Activated gamma-delta T cell (primary cell): Measurements from ENCODE around the gene ARFGEF2.
"Not testable (repeated sequence)": the region's sequence is repeated elsewhere in the genome, so short reads cannot be mapped to it uniquely, and the experiment has no call there.

ENCODE experiments used
- DNase-seq: peaks from one replicate; lab custom pipeline; 2025; lab: John Stamatoyannopoulos, UW

The ARFGEF2 gene

DNA sequence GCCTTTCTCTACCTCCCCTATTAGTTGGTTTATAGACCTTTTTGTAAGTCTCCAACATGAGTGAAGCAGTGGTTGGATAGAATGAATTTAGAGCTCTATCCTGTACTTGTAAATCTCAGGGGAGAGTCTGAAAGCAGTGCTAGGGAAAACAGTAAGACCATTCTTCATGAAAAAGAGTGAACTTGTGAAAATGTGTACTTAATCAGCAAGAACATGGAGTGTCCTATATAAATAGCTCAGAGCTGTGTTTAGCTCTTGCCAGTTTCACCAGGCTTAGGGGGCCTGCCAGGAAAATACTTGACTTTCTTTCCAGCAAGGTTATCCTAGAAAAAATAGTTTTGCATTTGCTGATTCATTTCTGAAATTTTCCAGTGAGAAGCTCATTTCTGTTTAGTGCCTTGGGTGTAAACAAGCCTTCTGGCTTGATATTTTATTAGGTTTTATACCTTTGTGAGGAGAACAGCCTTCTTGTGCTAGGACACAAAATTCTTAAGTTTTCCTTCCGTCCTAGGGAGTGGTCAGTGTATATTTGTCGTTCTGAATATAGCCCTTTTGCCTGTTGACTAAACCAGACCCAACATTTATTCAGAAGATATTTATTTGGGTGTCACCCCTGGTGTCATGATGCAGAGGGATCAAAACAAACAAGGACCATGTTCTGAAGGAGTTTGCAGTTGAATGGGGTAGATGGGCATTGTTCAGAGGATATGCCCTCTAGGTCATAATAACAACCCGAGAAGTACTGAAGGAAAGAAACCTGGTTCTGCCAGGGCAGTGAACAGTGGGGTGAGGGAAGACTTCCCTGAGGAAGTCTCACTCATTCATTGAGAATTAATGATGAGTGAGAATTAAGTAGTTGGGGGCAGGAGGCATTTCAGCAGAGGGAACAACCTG is 7.6 kb downstream of the ARFGEF2 start:
- DNase-seq, result no peak

DNA sequence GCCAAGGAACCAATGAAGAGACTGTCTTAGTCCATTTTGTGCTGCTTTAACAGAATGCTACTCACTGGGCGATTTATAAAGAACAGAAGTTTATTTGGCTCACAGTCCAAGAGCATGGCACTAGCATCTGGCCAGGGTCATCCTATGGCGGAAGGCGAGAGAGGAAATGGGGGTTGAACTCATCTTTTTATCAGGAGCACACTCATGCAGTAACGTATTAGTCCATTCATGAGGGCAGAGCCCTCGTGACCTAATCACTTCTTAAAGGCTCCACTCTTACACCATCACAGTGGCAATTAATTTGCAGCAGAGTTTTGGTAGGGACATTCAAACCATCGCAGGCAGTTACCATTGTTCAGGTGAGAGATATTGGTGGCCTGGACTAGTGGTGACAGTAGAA is 8.5 kb downstream of the ARFGEF2 start:
- DNase-seq, result no peak

DNA sequence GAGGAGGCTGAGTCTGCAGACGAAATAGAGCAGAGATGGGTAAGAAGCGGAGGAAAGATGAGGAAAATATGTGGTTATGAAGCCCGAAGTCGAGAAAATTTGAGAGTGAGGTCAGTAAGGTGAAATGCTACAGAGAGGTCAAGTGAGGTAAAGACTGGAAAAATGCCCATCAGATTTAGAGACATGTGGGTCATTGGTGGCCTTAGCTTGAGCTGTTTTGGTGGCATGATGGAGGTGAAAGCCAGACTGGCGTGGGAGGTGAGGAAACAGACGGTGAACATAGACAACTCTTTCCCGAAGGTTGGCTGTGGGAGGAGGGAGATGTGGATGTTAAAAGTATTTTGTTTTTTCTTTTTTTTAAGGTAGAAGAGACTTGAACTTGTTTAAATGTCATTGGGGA is 9.4 kb downstream of the ARFGEF2 start:
- no peak for DNase-seq

DNA sequence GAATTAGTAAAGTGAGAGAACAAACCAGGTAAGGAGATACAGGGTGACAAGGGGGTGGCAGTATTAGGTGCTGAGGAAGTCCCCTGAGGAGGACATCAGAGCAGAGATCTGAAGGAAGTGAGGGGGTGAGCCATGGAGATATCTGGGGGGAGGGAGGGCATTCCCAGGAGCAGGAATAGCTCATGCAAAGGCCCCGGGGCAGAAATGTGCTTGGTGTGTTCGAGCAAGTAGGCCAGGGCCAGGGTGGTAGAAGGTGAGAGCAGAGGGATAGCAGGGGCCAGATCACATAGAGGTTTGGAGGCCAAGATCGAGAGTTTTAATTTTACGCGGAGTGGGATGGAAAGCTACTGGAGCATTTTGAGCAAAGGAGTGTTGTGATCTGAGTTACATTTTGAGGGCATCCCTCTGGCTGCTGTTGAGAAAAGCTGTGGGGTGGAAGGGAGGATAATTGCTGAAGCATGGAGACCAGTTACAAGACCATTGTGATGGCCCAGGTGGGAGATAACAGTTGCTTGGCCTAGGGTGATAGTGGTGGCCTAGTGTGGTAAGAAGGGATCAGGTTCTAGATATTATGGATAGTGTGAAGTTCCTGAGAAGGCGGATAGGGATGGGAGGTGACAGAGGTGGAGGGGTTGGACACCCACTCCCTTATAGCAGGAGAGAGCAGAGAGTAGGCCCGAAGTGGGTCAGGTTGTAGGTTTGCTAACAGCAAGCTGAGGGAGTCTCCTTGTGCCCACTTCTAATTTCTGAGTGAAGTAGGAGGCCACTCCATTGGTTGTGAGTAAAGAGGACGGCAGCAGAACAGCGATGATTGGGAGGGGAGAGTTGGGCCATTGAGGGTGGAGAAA is 10.2 kb downstream of the ARFGEF2 start:
- no peak for DNase-seq

DNA sequence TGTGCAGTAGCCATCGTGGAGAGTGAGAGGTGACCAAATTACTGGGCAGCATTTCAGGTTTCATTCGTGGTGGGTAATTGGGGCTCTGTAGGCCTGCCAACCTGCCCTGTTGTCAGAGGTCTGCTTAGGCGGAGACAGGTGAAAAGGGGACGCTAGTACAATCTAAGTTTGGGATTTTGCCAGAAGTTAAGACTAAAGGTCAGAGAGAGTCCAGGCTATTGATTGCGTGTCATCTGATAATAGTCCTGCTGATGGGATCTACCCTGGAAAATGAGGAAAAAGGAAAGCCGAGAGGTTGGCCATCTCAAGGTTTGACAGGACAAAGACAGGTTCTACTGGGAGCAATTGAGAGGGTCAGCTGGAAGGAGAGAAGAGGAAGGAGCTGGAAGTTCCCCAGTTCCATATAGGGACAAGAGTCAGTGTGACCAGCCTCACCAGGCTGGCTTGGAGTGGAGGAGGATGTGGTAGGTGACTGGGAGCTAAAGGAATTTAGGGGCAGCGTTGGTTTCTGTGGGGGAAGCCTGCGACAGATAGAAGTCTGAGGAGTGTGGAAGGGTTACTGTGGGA is 10.9 kb downstream of the ARFGEF2 start:
- DNase-seq, result no peak

DNA sequence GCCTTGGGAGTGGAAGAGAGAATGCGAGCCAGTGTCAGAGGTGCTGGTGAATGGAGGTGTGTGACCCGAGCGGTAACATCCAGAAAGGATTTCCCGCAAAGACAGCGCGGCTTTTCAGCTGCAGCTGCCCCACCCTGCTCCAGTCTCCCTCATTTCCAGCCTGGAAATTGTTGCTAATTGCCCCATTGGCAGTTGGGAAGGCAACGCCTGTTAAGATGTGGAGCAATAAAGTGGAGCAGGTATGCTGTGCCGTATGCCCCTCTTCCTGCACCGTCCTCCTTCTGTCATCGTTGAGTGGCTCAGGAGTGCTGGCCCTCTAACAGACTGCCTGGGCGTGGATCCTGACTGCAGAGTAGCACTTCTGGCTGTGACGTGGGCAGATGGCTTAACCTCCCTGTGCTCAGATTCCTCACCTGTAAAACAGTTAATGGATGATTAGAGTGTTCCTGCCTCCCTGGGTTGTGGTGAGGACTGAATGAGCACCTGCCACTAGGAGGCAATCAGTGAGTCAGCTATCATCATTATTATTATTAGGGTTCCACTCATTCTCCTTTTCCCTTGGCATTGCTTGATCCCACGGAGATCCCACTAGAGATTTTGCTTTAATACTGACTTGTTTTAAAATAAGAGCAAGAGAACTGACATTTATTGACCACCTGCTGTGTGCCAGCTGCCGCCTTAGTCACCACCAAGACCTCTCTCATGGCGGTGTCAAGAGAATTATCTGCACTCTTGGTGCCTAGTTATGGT is 11.7 kb downstream of the ARFGEF2 start:
- DNase-seq, result no peak

DNA sequence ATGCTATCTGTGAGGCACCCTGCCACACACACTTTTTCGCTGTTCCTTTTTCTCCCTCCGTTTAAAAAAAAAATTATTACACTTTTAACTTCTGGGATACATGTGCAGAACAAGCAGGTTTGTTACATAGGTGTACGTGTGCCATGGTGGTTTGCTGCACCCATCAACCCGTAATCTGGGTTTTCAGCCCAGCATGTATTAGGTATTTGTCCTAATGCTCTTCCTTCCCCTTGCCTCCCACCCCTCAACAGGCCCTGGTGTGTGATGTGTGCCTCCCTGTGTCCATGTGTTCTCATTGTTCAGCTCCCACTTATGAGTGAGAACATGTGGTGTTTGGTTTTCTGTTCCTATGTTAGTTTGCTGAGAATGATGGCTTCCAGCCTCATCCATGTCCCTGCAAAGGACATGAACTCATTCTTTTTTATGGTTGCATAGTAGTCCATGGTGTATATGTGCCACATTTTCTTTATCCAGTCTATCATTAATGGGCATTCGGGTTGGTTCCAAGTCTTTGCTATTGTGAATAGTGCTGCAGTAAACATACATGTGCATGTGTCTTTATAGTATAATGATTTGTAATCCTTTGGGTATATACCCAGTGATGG is 12.9 kb downstream of the ARFGEF2 start:
- DNase-seq, result not testable (repeated sequence)

DNA sequence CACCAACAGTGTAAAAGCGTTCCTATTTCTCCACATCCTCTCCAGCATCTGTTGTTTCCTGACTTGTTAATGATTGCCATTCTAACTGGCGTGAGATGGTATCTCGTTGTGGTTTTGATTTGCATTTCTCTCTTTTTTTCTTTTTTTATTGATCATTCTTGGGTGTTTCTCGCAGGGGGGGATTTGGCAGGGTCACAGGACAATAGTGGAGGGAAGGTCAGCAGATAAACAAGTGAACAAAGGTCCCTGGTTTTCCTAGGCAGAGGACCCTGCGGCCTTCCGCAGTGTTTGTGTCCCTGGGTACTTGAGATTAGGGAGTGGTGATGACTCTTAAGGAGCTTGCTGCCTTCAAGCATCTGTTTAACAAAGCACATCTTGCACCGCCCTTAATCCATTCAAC is 13.5 kb downstream of the ARFGEF2 start:
- not testable (repeated sequence) for DNase-seq

DNA sequence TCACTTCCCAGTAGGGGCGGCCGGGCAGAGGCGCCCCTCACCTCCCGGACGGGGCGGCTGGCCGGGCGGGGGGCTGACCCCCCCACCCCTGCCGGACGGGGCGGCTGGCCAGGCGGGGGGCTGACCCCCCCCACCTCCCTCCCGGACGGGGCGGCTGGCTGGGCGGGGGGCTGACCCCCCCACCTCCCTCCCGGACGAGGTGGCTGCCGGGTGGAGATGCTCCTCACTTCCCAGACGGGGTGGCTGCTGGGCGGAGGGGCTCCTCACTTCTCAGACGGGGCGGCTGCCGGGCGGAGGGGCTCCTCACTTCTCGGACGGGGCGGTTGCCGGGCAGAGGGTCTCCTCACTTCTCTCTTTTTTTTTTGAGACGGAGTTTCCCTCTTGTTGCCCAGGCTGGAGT is 14.7 kb downstream of the ARFGEF2 start:
- not testable (repeated sequence) for DNase-seq

DNA sequence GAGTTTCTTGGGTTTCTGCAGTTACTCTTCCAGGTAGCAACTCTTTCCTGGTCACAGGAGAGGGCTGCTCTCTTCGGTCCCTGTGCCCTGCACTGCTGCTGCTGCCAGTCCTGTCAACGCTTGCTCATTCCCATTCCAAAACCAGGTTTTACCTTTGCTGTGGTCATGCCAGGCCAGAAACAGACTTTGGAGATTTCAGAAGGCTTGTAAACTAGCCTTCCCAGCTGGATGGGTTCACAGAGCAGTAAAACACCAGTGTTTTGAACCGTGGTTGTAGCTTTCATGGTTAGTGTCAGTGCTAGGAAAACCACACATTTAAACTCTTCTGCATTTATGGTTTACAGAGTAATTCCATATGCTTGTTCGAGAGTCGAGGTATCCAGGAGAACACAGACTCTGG is 16.2 kb downstream of the ARFGEF2 start:
- no peak for DNase-seq

DNA sequence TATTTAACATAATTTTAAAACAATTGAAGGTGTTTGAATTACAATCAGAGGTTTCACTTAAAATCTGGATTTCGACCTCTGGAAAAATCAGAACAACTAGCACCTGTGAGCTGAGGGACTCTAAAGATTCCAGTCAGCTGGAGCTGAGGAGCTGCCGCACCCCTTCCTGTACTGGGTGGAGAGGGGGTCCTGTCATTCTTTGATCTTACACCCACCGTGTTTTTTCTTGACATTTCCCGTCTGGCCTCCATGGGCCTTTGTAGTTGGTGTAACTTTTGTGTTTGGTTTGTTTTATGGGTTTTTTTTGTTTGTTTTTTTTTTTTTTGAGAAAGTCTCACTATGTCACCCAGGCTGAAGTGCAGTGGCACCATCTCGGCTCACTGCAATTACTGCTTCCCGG is 17.2 kb downstream of the ARFGEF2 start:
- no peak for DNase-seq

DNA sequence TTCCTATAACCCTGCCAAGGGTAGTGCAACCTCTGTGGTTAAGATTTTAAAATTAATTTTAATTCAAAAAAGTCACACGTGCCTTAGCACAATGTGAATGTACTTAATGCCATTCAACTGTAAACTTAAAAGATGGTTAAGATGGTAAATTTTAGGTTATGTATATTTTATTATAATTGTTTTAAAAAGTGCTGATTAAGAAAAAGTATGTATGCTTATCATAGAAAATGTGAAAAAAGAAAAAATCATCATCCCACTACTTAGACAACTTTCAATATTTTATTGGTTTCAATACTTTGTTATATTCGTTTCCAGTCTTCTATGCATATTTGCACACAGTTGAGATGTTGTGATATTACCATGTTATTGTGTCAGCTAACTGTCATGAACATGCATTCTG is 18.7 kb downstream of the ARFGEF2 start:
- DNase-seq, result no peak

DNA sequence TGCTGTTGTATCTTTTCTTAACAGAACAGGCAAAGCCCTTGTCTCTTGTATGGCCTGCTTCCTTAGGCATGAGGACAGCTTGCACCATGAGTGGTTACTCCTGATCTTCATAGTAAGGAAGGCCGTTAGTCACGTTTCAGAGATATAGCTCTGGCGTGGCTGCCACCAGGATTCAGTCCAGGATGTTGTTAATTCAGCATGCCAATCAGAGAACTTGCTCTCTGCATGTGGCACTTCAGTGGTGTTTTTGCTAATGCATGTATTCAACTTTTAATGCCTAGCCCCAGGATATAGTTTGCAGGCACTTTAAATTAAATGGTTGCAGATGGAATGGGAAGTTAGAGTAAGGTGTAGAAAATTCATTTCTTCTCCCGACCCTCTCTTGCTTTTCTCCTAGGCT is 20.0 kb downstream of the ARFGEF2 start:
- DNase-seq, result no peak

DNA sequence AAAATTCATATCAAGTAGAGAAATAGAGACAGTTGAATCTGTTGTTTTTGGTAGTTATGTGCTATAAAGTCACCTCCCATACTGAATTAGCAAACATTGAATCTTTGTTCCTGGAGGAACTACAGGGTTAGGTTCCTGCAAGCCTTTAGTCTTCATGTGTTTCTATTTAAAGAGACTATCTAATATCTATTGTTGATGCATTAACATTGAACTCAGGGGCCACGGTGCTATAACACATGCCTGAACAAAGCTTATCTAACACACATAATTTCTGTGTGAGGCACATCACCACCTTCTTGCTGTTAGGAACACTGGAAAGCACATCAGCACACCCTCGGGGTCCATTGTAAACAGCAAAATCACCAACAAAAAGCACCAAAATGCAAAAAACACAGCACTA is 21.2 kb downstream of the ARFGEF2 start:
- DNase-seq, result no peak

DNA sequence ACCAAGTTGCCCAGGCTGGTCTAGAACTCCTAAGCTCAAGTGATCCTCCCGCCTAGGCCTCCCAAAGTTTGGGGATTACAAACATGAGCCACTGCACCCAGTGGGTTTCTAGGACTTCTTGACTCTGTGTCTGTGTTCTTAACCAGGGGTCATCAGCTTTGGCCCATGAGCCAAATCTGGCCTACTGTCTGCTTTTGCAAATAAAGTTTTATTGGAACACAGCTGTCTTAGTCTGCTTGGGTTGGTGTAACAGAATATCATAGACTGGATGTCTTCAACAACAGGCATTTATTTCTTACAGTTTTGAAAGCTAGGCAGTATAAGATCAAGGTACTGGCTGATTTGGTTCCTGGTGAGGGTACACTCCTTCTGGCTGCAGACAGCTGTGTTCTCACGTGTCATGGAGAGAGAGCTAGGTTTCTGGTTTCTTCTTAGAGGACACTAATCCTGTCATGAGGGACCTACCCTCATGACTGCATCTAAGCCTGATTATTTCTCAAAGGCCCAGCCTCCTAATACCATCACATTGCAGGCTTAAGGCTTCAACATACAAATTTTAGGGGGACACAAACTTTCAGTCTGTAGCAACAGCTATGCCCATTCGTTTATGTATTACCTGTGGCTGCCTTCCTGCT is 23.3 kb downstream of the ARFGEF2 start:
- DNase-seq, result no peak

DNA sequence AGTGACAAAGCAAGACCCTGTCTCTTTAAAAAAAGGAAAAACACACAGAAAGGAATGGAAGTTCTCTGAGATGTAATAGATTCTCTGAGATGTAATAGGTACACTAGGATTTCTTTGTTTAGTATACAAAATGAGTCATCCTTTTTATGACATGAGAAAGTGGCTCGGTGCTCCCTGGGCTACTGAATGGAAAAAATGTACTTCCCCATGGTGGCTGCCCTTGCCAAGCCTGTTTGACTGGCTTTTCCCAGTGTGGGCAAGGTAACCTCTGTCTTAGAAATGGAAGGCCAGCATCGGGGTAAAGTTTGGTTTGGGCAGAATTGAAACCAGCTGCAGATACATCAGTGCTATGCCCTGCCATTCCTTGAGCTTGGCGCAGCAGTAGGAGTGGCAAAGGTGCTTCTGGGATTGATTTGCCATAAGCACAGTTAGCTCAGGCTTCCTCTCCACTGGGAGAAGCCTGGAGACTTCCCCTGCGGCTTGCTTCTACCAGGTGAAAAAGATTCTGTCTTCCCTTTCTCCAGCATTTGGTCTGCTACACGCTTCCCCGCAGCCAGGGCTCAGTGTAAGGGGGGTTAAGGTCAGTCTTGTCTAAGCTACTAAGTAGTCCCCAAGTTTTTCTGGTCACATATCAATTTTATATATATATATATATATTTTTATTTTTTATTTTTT is 24.5 kb downstream of the ARFGEF2 start:
- no peak for DNase-seq

DNA sequence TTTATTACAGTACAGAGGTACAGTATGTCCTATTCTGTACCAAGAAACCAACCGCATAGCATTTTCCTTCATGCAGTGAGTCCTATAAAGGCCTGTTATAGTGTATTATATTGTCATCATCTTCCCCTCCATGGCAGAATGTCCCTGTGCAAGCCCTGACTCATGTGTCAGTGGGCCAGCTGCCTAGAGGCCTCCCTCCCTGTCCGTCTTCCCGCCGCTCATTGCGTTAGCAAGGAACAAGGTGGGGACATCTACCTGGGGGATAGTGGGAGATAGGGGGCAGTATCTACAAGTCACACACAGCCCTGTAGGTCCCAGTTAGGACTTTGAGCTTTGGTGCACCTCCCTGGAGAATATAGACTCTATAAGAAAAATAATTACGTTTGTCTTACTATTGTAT is 27.1 kb downstream of the ARFGEF2 start:
- DNase-seq, result no peak

DNA sequence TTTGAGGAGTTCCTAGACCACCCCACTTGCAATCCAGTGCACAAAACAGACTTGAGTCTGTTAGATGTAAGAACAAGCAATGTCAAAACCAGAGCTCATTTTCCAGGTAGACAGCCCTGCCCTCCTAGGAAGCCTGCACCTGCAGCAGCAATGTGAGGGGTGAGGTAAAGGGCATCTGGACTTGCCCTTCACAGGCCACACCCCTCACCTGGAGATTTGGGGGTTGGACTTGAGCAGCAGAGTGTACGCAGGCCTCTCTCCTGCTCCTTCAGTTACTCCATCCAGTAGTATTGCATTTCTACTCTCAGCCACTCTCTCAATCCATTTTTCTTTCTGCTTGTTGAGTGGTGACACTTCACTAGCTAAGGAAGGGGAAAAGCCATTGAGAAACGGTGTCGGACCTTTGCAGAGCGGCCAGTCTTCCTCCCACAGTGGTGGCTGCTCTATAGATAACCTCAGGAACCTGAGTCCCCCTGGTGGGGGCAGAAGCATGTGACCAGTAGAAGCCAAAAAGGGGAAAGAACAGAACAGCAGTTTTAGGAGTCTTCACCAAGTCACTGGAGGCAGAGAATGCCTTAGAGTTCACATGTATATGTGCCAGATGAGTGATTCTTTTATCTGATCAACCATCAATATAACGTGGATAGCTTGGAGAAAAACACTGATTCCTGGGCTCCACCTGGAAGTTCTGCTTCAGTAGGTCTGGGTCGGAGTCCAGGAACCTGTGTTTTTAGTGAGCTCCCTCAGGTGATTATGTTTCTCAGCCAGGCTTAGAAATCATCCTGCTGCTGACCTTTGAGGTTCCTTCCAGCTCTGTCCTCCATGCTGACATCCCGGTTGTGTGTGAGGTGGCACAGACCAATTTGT is 28.0 kb downstream of the ARFGEF2 start:
- no peak for DNase-seq

DNA sequence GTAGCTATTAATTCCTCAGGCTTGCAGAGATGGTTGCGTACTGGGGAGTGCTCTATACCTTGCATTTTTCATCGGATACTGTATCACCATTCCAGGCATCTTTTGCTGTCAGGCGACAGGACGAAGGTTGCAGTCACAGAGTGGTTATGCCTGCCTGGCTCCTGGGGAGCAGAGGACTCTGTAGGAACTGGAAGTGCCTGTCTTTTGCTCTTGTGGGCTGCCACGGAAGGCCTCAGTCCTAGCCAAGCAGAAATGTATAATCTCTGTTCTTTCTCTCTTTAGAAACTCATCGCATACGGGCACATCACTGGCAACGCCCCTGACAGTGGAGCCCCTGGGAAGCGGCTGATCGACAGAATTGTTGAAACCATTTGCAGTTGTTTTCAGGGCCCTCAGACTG is 29.5 kb downstream of the ARFGEF2 start:
- DNase-seq, result no peak

DNA sequence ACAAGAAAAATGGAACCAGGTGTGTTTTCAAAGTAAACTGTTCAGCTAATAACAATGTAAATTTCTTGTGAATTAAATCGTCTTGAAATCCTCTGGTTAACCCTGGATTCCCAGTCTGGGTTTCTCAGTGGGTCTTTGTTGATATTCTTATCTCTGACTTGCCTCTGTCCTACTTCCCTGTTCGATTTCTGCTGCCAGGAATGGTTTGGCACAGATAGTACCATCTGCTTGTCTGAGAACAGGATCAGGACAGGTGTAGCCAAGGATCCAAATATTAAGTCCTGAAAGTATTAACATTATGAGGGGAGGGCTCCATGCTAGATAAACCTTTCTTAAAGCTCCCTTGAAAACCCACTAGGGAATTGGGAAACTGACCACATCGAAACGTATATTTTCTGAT is 30.1 kb downstream of the ARFGEF2 start:
- no peak for DNase-seq
